ENCODE results near the gene LEMD2. TPM values are rescaled to one million over a fixed set of nuclear protein-coding genes. Genes with fewer than 3 reads are reported as not detected.
A peak's percentile ranks its signal among the peaks of the same experiment; 100 is the strongest.

The LEMD2 gene
- polyA plus RNA-seq, 1 of the 3 experiments (the other 2 are of a cell fraction), result 56.5 TPM

GRCh38 chr6:33787954-33788693 lies 806 bp downstream of the LEMD2 start (continued):
- TF ChIP-seq REST (IDR thresholded peaks at IDR 0.05; ENCODE audit: low read depth, low read length), result no peak
- peak; percentile 71 for TF ChIP-seq ELF1 (IDR thresholded peaks at IDR 0.05)

- H3K9me2 ChIP-seq, result no peaks in the 10 kb centered on the region
- peak overlapping the region; percentile 80 to 88 for H3K4me3 ChIP-seq (ENCODE audit: low read depth in 2 of 2, low read length in 1 of 2)
- peak overlapping the region; percentile 92 for H3K9ac ChIP-seq
- no peaks in the 10 kb centered on the region for H3K9me3 ChIP-seq
- peaks cover 71% of the 10 kb centered on the region for H3K79me2 ChIP-seq (ENCODE audit: insufficient read depth)
- peaks cover 14% of the 10 kb centered on the region for H3F3A ChIP-seq (replicated peaks; ENCODE audit: insufficient read depth)
- H3K4me2 ChIP-seq, result peak overlapping the region; percentile 95
- peak overlapping the region; percentile 77 to 91 for H3K27ac ChIP-seq (ENCODE audit: low read depth in 2 of 2, low read length in 1 of 2)
- peaks cover 28% of the 10 kb centered on the region for H4K20me1 ChIP-seq (ENCODE audit: insufficient read depth)
- WGBS (ENCODE audit: low lambda C conversion rate), result 40% methylated on average over 7 of the region's 7 CpGs
- no peak overlapping the region for H2AFZ ChIP-seq (ENCODE audit: low read depth)
- TF ChIP-seq MXI1 (IDR thresholded peaks at IDR 0.05; ENCODE audit: low read depth, low read length) (no peak), TCF12 (IDR thresholded peaks at IDR 0.05) (no peak), NRF1 (IDR thresholded peaks at IDR 0.05; ENCODE audit: low read depth, low read length) (no peak), MAX (IDR thresholded peaks at IDR 0.05; ENCODE audit: low read depth) (no peak), POLR2AphosphoS5 (IDR thresholded peaks at IDR 0.05; ENCODE audit: low read depth, low read length) (no peak), RCOR1 (IDR thresholded peaks at IDR 0.05; ENCODE audit: low read length) (no peak), ZBTB33 (IDR thresholded peaks at IDR 0.05; ENCODE audit: borderline replicate concordance, low read depth) (no peak), USF2 (IDR thresholded peaks at IDR 0.05; ENCODE audit: borderline replicate concordance, low read depth, low read length) (no peak), YY1 (IDR thresholded peaks at IDR 0.05; ENCODE audit: low read depth) (no peak), GABPA (IDR thresholded peaks at IDR 0.05; ENCODE audit: low read depth) (no peak), RAD21 (IDR thresholded peaks at IDR 0.05; ENCODE audit: low read length) (no peak), CHD2 (IDR thresholded peaks at IDR 0.05; ENCODE audit: low read length, partially characterized antibody) (no peak), JUND (IDR thresholded peaks at IDR 0.05) (no peak), USF1 (IDR thresholded peaks at IDR 0.05; ENCODE audit: borderline replicate concordance, low read depth) (no peak), EZH2phosphoT487 (IDR thresholded peaks at IDR 0.05; ENCODE audit: borderline replicate concordance, low read depth) (no peak), IRF3 (IDR thresholded peaks at IDR 0.05; ENCODE audit: low read depth, low read length) (no peak)
- no peaks in the 10 kb centered on the region for H3K27me3 ChIP-seq (ENCODE audit: insufficient read depth)
- peaks cover 29 to 34% of the 10 kb centered on the region in 2 experiments for H3K4me1 ChIP-seq (ENCODE audit: control insufficient read depth in 1 of 2, insufficient read depth in 2 of 2, low read depth in 1 of 2, low read length in 1 of 2)
- ChIA-PET CTCF (interaction anchor here (1.0 to 7.1 kb wide), 5 partner anchors 18 to 367 kb away, joined by 3 to 53 read pairs (median 3); no protein-coding TSS in a partner anchor), POLR2A (interaction anchor here (0.9 to 2.0 kb wide), 3 partner anchors 9 to 52 kb away, joined by 3 to 7 read pairs (median 5); no protein-coding TSS in a partner anchor)
- peaks cover 18 to 38% of the 10 kb centered on the region in 2 experiments for H3K36me3 ChIP-seq (replicated peaks in 1 of 2; ENCODE audit: control insufficient read depth in 1 of 2, insufficient read depth in 2 of 2, low read length in 1 of 2)
- no peak for DNase-seq
Measured at GRCh38 chr6:33787346-33787953, 1.5 kb downstream of the LEMD2 start.
